GM04503 (cell line): Measurements from ENCODE around the gene TBL1X.
"Not testable (repeated sequence)": the region's sequence is repeated elsewhere in the genome, so short reads cannot be mapped to it uniquely, and the experiment has no call there.

Experiments used
- DNase-seq: peaks from one replicate; pipeline ENCODE4 v3.0.0-alpha.2; 2012; ENCODE audit warnings: low read depth

TBL1X gene

DNA sequence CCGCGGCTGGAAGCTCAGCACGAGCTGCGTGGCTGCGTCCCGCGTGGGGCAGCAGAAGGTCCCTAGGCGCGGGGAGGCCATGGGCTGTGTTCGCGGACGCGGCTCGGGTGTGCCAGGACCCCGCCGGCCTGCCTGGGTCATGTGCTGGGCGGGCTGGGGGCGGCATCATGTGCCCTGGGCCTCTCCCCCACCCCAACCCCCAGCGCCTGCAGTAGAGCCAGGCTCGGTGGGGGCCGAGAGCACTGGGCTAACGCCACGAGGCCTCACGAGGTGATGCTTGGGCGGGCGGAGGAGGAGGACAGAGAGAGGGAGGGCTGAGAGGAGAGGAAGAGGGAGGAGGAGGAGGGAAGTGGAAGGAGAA, 300.9 kb downstream of the TBL1X start, which contains the start of gene GPR143:
GPR143 (minus strand) TSS at position 111 of the 361 bp plus-strand sequence; CDS start at position 81, 30 bp downstream.
- no peak for DNase-seq

DNA sequence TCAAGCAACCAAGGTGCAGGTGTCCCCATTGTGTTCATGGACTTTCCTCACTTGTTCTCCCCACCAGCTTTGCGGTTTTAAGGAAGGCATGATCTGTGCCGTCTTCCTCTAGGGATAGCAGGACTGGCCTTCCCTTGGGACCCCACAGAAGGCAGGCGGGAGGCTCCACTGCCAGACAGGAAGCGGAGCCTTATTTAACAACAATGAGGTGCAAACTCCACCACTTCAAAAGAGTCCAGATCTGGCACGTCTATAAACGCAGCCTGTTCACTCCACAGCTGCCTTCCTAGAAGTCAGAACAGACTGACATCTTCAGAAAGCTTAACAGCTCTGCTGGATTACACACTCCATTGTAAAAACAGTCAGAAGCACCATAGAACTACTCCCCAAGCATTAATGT, 302.5 kb downstream of the TBL1X start:
- DNase-seq = no peak

DNA sequence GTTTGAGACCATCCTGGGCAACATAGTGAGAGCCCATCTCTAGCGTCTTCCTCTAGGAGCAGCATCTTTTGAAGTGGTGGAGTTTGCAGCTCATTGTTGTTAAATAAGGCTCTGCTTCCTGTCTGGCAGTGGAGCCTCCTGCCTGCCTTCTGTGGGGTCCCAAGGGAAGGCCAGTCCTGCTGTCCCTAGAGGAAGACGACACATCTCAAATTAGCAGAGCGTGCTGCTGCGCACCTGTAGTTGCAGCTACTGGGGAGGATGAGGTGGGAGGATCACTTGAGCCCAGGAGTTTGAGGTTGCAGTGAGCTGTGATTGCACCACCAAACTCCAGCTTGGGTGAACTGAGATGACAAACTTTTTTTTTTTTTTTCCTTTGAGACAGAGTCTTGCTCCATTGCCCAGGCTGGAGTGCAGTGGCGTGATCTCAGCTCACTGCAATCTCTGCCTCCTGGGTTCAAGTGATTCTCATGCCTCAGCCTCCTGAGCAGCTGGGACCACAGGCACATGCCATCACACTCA, 303.5 kb downstream of the TBL1X start:
- DNase-seq = not testable (repeated sequence)

GRCh38 chrX:9770319-9770718, 305.5 kb downstream of the TBL1X start:
- DNase-seq = no peak

GRCh38 chrX:9772943-9773342, 308.1 kb downstream of the TBL1X start:
- no peak for DNase-seq

DNA sequence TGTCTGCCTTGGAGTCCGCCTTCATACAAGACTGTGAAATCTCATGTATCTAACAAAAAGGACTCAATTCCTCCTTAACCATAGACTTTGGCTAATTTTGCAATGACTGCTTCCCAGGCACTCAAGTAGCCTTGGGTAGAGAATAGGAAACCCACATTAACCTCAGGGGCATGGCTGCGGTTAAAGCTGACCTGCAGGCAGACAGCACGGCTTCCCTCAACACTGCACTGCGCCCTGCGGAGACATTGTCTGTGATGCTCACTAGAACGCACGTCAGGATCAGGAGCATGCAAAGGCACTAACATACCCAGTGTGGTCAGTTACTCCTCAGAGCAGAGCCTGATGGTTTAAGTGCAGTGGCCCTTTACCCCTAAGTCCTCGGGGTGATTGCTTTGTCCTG, 311.1 kb downstream of the TBL1X start:
- DNase-seq = no peak

DNA sequence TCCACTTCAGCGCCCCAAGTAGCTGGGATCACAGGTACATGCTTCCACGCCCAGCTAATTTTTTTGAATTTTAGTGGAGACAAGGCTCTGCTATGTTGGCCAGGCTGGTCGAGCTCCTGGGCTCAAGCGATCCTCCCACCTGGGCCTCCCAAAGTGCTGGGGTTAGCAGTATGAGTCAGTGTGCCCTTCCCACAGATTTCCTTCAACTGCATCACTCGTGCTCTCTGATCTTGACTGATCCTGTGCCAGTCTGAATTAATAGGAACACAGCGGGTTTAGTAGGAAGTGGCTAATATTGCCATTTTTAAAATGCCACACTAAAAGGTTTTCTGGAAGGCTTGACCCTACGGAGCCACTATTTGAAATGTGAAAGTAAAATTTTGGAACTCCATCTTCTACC, 317.1 kb downstream of the TBL1X start:
- DNase-seq = no peak

DNA sequence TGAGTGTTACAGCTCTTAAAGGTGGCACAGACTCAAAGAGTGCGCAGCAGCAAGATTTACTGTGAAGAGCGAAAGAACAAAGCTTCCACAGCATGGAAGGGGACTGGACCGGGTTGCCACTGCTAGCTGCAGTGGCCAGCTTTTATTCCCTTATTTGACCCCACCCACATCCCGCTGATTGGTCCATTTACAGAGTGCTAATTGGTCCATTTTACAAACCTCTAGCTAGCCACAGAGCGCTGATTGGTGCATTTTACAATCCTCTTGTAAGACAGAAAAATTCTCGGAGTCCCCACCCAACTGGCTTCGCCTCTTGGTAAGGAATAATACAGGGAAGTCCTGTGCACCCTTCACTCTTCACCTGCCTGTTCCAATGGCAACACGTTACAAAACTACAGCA, 319.5 kb downstream of the TBL1X start:
- DNase-seq = no peak

GRCh38 chrX:9785254-9785943, 320.5 kb downstream of the TBL1X start:
- no peak for DNase-seq

- DNase-seq = no peak
These were observed 321.3 kb downstream of the TBL1X start, which contains the start of gene SHROOM2 for GRCh38 chrX:9785944-9786797. SHROOM2 (plus strand) TSS chrX:9786429; CDS start chrX:9786546, 117 bp downstream.

DNA sequence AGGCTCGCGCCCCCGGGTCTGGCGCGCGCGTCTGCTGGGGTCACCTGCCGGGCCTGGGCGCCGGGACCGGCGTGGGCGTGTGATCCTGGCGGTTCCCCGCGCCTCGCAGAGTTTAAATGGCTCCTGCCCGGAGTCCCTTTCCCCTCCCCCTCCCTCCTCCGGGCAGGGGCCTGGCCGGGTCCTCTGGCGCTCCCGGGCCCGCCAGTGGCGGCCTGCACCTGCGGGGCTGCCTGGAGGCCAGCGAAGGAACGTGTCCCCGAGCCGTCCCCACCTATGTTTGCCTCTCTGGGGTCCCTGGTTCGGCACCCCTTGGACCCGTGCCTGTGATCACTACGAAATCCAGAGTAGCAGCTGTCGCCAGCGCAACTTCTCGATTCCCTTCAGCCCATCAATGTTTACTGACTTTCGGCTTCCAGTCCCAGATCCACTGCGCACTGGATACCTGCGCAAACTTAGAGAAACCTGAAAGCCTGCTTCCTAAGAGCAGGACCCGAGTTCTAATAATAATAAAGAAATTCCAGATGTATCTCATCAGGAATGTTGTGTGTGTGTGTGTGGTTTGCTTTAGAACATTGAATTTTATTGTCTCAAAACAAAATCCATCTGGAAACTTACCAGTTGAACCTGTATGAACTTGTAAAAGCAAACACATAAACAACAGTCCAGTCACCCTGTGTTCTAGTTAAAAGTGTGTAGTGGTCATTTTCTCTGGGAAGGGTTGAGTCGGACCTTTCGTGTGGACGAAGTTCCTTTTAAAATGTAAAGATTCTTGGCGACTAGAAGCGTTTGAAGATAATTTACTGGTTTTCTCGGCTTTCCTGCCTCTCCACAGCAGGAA, 322.2 kb downstream of the TBL1X start:
- no peak for DNase-seq

DNA sequence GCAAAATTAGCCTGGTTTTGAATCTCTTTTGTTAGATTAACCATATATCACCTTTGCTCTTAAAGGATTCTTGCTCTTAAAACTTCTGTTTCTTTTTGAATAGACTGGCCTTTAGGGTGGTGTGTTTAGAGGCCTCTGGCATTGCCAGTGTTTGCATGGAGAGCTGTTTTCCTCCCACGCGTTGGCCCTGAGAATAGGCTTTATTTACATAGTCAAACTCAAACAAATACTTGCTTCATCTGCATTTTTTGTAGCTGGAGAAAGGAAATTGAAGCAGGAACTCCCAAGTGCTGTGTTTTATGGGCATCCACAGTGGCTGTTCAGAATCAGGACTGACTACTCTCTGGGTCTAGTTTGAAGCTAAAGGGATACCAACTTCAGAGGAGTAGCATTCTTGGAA, 324.1 kb downstream of the TBL1X start:
- DNase-seq = no peak

DNA sequence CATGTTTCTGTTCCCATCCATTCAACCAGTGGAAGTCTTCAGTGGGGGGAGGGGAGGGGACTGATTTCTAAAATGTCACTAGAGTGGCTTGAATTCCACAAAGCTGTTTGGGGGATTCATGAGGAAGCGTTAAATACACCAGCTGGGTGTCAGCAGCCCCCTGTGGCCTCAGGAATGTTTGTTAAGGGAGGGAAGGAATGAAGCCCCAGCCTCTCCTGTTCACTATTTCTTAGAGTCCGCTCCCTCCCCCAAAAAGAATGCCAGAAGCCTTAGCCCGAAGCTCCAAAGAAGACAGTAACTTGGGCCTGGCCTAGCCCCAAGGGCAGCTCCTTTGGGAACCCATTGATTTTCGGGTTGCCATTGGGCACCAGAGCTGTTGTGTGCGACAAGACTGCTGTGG, 324.7 kb downstream of the TBL1X start:
- DNase-seq = no peak
